ENCODE results near the gene OR8H3. TPM values are rescaled to one million over a fixed set of nuclear protein-coding genes. Genes with fewer than 3 reads are reported as not detected.

Gene OR8H3
- total RNA-seq, 1 experiment from 2014 or later = not detected

GRCh38 chr11:56093008-56093407 is 29.2 kb upstream of the OR8H3 start, which contains the start of gene OR8I2:
TSS of gene OR8I2 (plus strand) at chr11:56093308. CDS start at chr11:56093308, 0 bp downstream.
- Histone ChIP-seq H3K27ac (ENCODE audit: insufficient read length, low read depth, low read length) (no peak within 1 kb of the TSS), H4K8ac (replicated peaks; ENCODE audit: insufficient read length, low read depth, low read length) (no peak within 1 kb of the TSS), H2AFZ (ENCODE audit: low read length) (no peak within 1 kb of the TSS), H3K4me1 (ENCODE audit: insufficient read depth, low read length) (no peaks in the 10 kb centered on the region), H3K79me2 (ENCODE audit: insufficient read depth, low read length) (no peaks in the 10 kb centered on the region), H3K4ac (ENCODE audit: low read depth, low read length) (no peak within 1 kb of the TSS), H2BK12ac (ENCODE audit: insufficient read length, low read depth, low read length) (no peak within 1 kb of the TSS), H3K23me2 (ENCODE audit: insufficient read length, low read depth, low read length, poor library complexity, severe bottlenecking) (no peaks in the 10 kb centered on the region), H3K14ac (ENCODE audit: insufficient read depth, low read length) (no peak within 1 kb of the TSS), H3K56ac (ENCODE audit: insufficient read length, low read depth, low read length) (no peak within 1 kb of the TSS), H3T11ph (ENCODE audit: low read length) (no peak within 1 kb of the TSS), H3K4me2 (ENCODE audit: insufficient read depth, insufficient read length, low read length) (no peak within 1 kb of the TSS), H3K9ac (ENCODE audit: extremely low read depth, insufficient read length, low read length) (no peak within 1 kb of the TSS), H2BK120ac (ENCODE audit: low read depth, low read length, poor library complexity, severe bottlenecking) (no peak within 1 kb of the TSS), H2BK5ac (ENCODE audit: insufficient read length, low read length) (no peak within 1 kb of the TSS), H3K18ac (ENCODE audit: insufficient read length, low read depth, low read length) (no peak within 1 kb of the TSS), H4K91ac (ENCODE audit: insufficient read length, low read depth, low read length) (no peak within 1 kb of the TSS), H3K79me1 (ENCODE audit: insufficient read depth, low read depth, low read length, poor library complexity, severe bottlenecking) (no peaks in the 10 kb centered on the region), H3K23ac (ENCODE audit: insufficient read length, low read depth, low read length) (no peak within 1 kb of the TSS), H3K9me3 (ENCODE audit: control insufficient read depth, low read depth, low read length) (no peaks in the 10 kb centered on the region), H2AK5ac (ENCODE audit: insufficient read length, low read length) (no peak within 1 kb of the TSS), H3K27me3 (ENCODE audit: insufficient read depth, low read length) (no peaks in the 10 kb centered on the region), H2BK20ac (ENCODE audit: low read depth, low read length, poor library complexity, severe bottlenecking) (no peak within 1 kb of the TSS), H2BK15ac (ENCODE audit: low read depth, low read length) (no peak within 1 kb of the TSS), H4K20me1 (ENCODE audit: control insufficient read depth, insufficient read depth, insufficient read length) (no peaks in the 10 kb centered on the region), H4K5ac (ENCODE audit: insufficient read length, low read depth, low read length) (no peak within 1 kb of the TSS)
- Mint-ChIP-seq H3K4me1 (no peaks in the 10 kb centered on the region; a peak in 1 of 4 replicates), H3K36me3 (ENCODE audit: insufficient read depth in 1 of 3, low read depth in 3 of 3) (no peaks in the 10 kb centered on the region), H3K27me3 (ENCODE audit: low read depth) (no peaks in the 10 kb centered on the region), H3K4me3 (no peak within 1 kb of the TSS), H3K9me3 (peaks cover 0 to 2% of the 10 kb centered on the region in 2 experiments; a peak in 1 of 5 replicates), H3K27ac (no peak within 1 kb of the TSS; a peak in 1 of 7 replicates)
- WGBS (ENCODE audit: extremely low coverage, insufficient read length, low lambda C conversion rate) = no CpG with 5 or more reads among the region's 3 CpGs
- DNase-seq = no peak
- TF ChIP-seq, protein P1, sequence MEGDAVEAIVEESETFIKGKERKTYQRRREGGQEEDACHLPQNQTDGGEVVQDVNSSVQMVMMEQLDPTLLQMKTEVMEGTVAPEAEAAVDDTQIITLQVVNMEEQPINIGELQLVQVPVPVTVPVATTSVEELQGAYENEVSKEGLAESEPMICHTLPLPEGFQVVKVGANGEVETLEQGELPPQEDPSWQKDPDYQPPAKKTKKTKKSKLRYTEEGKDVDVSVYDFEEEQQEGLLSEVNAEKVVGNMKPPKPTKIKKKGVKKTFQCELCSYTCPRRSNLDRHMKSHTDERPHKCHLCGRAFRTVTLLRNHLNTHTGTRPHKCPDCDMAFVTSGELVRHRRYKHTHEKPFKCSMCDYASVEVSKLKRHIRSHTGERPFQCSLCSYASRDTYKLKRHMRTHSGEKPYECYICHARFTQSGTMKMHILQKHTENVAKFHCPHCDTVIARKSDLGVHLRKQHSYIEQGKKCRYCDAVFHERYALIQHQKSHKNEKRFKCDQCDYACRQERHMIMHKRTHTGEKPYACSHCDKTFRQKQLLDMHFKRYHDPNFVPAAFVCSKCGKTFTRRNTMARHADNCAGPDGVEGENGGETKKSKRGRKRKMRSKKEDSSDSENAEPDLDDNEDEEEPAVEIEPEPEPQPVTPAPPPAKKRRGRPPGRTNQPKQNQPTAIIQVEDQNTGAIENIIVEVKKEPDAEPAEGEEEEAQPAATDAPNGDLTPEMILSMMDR (conservative IDR thresholded peaks at IDR 0.05) = no peak

Measured in H9 (cell line).